WTC11 (cell line): ENCODE data around the gene TCF12. TPM values are rescaled to one million over a fixed set of nuclear protein-coding genes. Genes with fewer than 3 reads are reported as not detected.

ENCODE experiments used
- ATAC-seq: fragments of 200-7000 bp; cut with Tn5 transposase; 2 replicates; pipeline ENCODE4 v1.10.0; 2021; ENCODE audit warnings: mild to moderate bottlenecking, moderate library complexity
- CTCF ChIA-PET: fragments of 300-600 bp; sonication (Branson Sonifier 250); formaldehyde crosslinking; loops from one replicate; lab custom pipeline; 2021; ENCODE audit warnings: antibody characterized with exemption; lab: Charles Lee
- POLR2A ChIA-PET: fragments of 350-600 bp; sonication (Branson Sonifier 250); formaldehyde crosslinking; loops from one replicate; lab custom pipeline; 2021; ENCODE audit warnings: antibody characterized with exemption; lab: Charles Lee
- DNase-seq: peaks from one replicate; pipeline ENCODE4 v3.0.0; 2021; ENCODE audit warnings: low spot score
- H3K27ac Mint-ChIP-seq: 2 replicates; pipeline ENCODE4 v1.8.0; 2021; ENCODE audit warnings: mixed read lengths
- H3K27me3 Mint-ChIP-seq: 2 replicates; pipeline ENCODE4 v1.8.0; 2021; ENCODE audit warnings: low read depth, mild to moderate bottlenecking, moderate library complexity, mixed read lengths
- H3K36me3 Mint-ChIP-seq: 2 replicates; pipeline ENCODE4 v1.8.0; 2021; ENCODE audit warnings: mixed read lengths
- H3K4me1 Mint-ChIP-seq: 2 replicates; pipeline ENCODE4 v1.8.0; 2022; ENCODE audit warnings: mixed read lengths
- H3K4me3 Mint-ChIP-seq: 2 replicates; pipeline ENCODE4 v1.8.0; 2021; ENCODE audit warnings: mild to moderate bottlenecking, moderate library complexity, mixed read lengths
- H3K9me3 Mint-ChIP-seq: 2 replicates; pipeline ENCODE4 v1.8.0; 2021; ENCODE audit warnings: mixed read lengths
- FOXK1 ChIP-seq: sonication (generic); formaldehyde crosslinking; IDR thresholded peaks from 2 replicates; pipeline ENCODE4 v1.8.0; 2022; ENCODE audit warnings: mild to moderate bottlenecking, moderate library complexity, missing genetic modification reagents
- GRHL2 ChIP-seq: fragments of 250-450 bp; sonication (Bioruptor Pico); IDR thresholded peaks from 2 replicates; pipeline ENCODE4 v1.8.0; 2022; ENCODE audit warnings: mild to moderate bottlenecking, moderate library complexity; ENCODE audit not compliant: insufficient replicate concordance, severe bottlenecking
- GTF2I ChIP-seq: fragments of 250-450 bp; sonication (Bioruptor Pico); conservative IDR thresholded peaks from 2 replicates; pipeline ENCODE4 v1.4.0; 2021; ENCODE audit warnings: mild to moderate bottlenecking
- JUN ChIP-seq: sonication (generic); formaldehyde crosslinking; IDR thresholded peaks from 2 replicates; pipeline ENCODE4 v1.8.0; 2023; ENCODE audit warnings: mild to moderate bottlenecking, missing genetic modification reagents
- OVOL2 ChIP-seq: fragments of 250-450 bp; sonication (Bioruptor Pico); IDR thresholded peaks from 2 replicates; pipeline ENCODE4 v1.9.0; 2021; ENCODE audit warnings: mild to moderate bottlenecking, borderline replicate concordance
- RELA ChIP-seq: sonication (generic); formaldehyde crosslinking; IDR thresholded peaks from 2 replicates; pipeline ENCODE4 v1.8.1; 2022; ENCODE audit warnings: missing genetic modification reagents, mild to moderate bottlenecking, borderline replicate concordance
- SMAD4 ChIP-seq: sonication (generic); formaldehyde crosslinking; IDR thresholded peaks from 2 replicates; pipeline ENCODE4 v1.8.0; 2022; ENCODE audit warnings: mild to moderate bottlenecking, missing genetic modification reagents
- SP1 ChIP-seq: sonication (generic); formaldehyde crosslinking; conservative IDR thresholded peaks from 2 replicates; pipeline ENCODE4 v1.8.1; 2022; ENCODE audit warnings: missing genetic modification reagents
- TP53 ChIP-seq: sonication (generic); formaldehyde crosslinking; IDR thresholded peaks from 2 replicates; pipeline ENCODE4 v1.8.1; 2023; ENCODE audit warnings: mild to moderate bottlenecking, missing genetic modification reagents
- ZNF219 ChIP-seq: sonication (generic); formaldehyde crosslinking; IDR thresholded peaks from 2 replicates; pipeline ENCODE4 v1.8.0; 2023; ENCODE audit warnings: missing genetic modification reagents, mild to moderate bottlenecking, borderline replicate concordance
- ZNF263 ChIP-seq: sonication (generic); formaldehyde crosslinking; IDR thresholded peaks from 2 replicates; pipeline ENCODE4 v1.8.1; 2022; ENCODE audit warnings: low read depth, mild to moderate bottlenecking, moderate library complexity, missing genetic modification reagents
- ZNF317 ChIP-seq: sonication (generic); formaldehyde crosslinking; IDR thresholded peaks from 2 replicates; pipeline ENCODE4 v1.8.1; 2023; ENCODE audit warnings: low read depth, mild to moderate bottlenecking, moderate library complexity, missing genetic modification reagents, borderline replicate concordance
- ZNF416 ChIP-seq: fragments of 250-450 bp; sonication (Bioruptor Pico); IDR thresholded peaks from 2 replicates; pipeline ENCODE4 v1.9.0; 2021; ENCODE audit warnings: mild to moderate bottlenecking, inconsistent platforms
- total RNA-seq: library from RNA; stranded (reverse); gene quantifications from 3 replicates; pipeline ENCODE4 v1.2.3, GENCODE V29; 2021
- TF ChIP-seq, protein P1 (sequence below): sonication (generic); formaldehyde crosslinking; IDR thresholded peaks from 2 replicates; pipeline ENCODE4 v1.8.0; 2022; ENCODE audit warnings: mild to moderate bottlenecking, missing genetic modification reagents
- TF ChIP-seq, protein P2 (sequence below): sonication (generic); formaldehyde crosslinking; IDR thresholded peaks from 2 replicates; pipeline ENCODE4 v1.8.1; 2023; ENCODE audit warnings: mild to moderate bottlenecking, moderate library complexity, missing genetic modification reagents
- TF ChIP-seq, protein P3 (sequence below): sonication (generic); formaldehyde crosslinking; IDR thresholded peaks from 2 replicates; pipeline ENCODE4 v1.8.0; 2022; ENCODE audit warnings: mild to moderate bottlenecking, missing genetic modification reagents
- TF ChIP-seq, protein P4 (sequence below): sonication (generic); formaldehyde crosslinking; IDR thresholded peaks from 2 replicates; pipeline ENCODE4 v1.8.1; 2023; ENCODE audit warnings: mild to moderate bottlenecking, missing genetic modification reagents

Gene TCF12
- total RNA-seq, 1 experiment from 2014 or later: 73.2 TPM

DNA sequence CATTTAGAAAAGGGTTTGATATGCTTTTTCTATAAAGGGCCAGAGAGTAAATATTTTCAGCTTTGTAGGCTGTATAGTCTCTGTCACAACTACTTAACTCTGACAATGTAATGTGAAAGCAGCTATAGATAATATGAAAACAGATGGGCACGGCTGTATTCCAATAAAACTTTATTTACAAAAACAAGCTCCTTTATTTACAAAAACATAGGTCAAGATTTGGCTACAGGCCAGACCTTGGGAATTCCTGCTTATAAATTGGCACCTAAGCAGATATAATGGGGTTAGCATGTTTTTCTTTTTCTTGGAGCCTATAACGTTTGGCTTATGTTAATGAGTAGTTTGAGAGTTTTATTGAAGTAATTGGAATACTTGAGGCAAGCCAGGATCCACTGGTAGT is 338.5 kb downstream of the TCF12 start:
- DNase-seq (no peak), ATAC-seq (no peak)
- Mint-ChIP-seq H3K27me3 (no peaks in the 10 kb centered on the region), H3K4me3 (no peak overlapping the region), H3K36me3 (peaks cover 17% of the 10 kb centered on the region), H3K4me1 (peaks cover 60% of the 10 kb centered on the region), H3K9me3 (no peaks in the 10 kb centered on the region), H3K27ac (no peak overlapping the region)
- ChIA-PET POLR2A (no interaction called here), CTCF (no interaction called here)
- TF ChIP-seq ZNF416 (CRISPR knock-in tag) (no peak), JUN (no peak), GRHL2 (no peak), FOXK1 (CRISPR knock-in tag) (no peak)
- TF ChIP-seq, protein P1, sequence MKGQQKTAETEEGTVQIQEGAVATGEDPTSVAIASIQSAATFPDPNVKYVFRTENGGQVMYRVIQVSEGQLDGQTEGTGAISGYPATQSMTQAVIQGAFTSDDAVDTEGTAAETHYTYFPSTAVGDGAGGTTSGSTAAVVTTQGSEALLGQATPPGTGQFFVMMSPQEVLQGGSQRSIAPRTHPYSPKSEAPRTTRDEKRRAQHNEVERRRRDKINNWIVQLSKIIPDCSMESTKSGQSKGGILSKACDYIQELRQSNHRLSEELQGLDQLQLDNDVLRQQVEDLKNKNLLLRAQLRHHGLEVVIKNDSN (CRISPR knock-in tag): no peak

DNA sequence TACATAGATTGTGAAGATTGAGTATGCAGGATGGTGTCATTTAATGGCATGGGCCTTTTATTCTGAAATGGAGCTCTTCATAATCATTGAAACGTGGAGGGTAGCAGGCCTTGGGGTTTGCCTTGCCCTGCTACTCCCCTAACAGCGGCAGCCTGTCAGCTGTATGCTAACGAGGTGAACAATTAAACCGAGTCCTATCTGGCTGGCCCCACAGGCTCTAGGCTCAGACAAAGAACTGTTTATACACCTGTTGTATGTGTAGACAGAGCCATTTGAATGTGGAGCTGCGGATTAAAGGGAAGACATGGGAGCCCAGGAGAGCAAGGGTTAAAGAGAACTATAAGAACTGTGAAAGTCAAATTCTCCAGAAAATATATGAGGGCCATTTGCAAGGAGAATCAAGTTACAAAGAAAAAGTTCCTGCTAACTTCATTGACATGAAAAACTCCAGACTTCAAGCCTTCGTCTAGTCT is 341.2 kb downstream of the TCF12 start:
- TF ChIP-seq, protein P2, sequence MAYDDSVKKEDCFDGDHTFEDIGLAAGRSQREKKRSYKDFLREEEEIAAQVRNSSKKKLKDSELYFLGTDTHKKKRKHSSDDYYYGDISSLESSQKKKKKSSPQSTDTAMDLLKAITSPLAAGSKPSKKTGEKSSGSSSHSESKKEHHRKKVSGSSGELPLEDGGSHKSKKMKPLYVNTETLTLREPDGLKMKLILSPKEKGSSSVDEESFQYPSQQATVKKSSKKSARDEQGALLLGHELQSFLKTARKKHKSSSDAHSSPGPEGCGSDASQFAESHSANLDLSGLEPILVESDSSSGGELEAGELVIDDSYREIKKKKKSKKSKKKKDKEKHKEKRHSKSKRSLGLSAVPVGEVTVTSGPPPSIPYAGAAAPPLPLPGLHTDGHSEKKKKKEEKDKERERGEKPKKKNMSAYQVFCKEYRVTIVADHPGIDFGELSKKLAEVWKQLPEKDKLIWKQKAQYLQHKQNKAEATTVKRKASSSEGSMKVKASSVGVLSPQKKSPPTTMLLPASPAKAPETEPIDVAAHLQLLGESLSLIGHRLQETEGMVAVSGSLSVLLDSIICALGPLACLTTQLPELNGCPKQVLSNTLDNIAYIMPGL (CRISPR knock-in tag): 0 out of 2 replicates have a peak, but pooled peaks have one; percentile 23
- TF ChIP-seq SMAD4: no peak
- TF ChIP-seq ZNF263 (CRISPR knock-in tag): no peak
- TF ChIP-seq GTF2I (CRISPR knock-in tag): no peak
- Mint-ChIP-seq H3K36me3 (peaks cover 27% of the 10 kb centered on the region), H3K9me3 (no peaks in the 10 kb centered on the region), H3K4me3 (peak overlapping the region; percentile 64), H3K27ac (peak overlapping the region; percentile 94), H3K4me1 (peaks cover 42% of the 10 kb centered on the region), H3K27me3 (no peaks in the 10 kb centered on the region)
- POLR2A ChIA-PET: no interaction called here
- CTCF ChIA-PET: interaction anchor here (1.0 to 2.7 kb wide), 4 partner anchors 9 to 121 kb away, joined by 4 to 13 read pairs (median 8); no protein-coding TSS in a partner anchor
- DNase-seq (peak; percentile 65), ATAC-seq (peak; percentile 100)

DNA sequence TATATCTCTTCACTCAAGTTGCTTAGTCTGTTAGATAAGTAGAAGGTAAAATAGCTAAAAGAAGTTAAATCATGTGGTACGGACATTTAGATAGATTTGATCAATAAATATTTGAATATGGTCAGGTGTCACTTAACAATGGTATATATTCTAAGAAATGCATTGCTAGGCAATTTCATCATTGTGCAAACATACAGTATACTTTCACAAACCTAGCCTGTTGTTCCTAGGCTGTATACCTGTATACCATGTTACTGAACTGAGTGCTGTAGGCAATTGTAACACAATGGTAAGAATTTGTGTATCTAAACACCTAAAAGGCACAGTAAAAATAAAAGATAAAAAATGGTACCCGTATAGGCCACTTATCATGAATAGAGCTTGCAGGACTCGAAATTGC is 345.1 kb downstream of the TCF12 start:
- Mint-ChIP-seq H3K27me3 (no peaks in the 10 kb centered on the region), H3K9me3 (no peaks in the 10 kb centered on the region), H3K4me1 (peaks cover 22% of the 10 kb centered on the region), H3K36me3 (peaks cover 27% of the 10 kb centered on the region), H3K27ac (no peak overlapping the region), H3K4me3 (no peak overlapping the region)
- ChIA-PET CTCF (no interaction called here), POLR2A (no interaction called here)
- TF ChIP-seq, protein P3, sequence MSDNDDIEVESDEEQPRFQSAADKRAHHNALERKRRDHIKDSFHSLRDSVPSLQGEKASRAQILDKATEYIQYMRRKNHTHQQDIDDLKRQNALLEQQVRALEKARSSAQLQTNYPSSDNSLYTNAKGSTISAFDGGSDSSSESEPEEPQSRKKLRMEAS (CRISPR knock-in tag): no peak
- no peak for TF ChIP-seq TP53 (CRISPR knock-in tag)
- TF ChIP-seq OVOL2 (CRISPR knock-in tag): no peak
- TF ChIP-seq RELA (CRISPR knock-in tag): no peak
- TF ChIP-seq, protein P4, sequence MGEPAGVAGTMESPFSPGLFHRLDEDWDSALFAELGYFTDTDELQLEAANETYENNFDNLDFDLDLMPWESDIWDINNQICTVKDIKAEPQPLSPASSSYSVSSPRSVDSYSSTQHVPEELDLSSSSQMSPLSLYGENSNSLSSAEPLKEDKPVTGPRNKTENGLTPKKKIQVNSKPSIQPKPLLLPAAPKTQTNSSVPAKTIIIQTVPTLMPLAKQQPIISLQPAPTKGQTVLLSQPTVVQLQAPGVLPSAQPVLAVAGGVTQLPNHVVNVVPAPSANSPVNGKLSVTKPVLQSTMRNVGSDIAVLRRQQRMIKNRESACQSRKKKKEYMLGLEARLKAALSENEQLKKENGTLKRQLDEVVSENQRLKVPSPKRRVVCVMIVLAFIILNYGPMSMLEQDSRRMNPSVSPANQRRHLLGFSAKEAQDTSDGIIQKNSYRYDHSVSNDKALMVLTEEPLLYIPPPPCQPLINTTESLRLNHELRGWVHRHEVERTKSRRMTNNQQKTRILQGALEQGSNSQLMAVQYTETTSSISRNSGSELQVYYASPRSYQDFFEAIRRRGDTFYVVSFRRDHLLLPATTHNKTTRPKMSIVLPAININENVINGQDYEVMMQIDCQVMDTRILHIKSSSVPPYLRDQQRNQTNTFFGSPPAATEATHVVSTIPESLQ: no peak
- TF ChIP-seq SP1: no peak
- ATAC-seq (no peak), DNase-seq (no peak)

DNA sequence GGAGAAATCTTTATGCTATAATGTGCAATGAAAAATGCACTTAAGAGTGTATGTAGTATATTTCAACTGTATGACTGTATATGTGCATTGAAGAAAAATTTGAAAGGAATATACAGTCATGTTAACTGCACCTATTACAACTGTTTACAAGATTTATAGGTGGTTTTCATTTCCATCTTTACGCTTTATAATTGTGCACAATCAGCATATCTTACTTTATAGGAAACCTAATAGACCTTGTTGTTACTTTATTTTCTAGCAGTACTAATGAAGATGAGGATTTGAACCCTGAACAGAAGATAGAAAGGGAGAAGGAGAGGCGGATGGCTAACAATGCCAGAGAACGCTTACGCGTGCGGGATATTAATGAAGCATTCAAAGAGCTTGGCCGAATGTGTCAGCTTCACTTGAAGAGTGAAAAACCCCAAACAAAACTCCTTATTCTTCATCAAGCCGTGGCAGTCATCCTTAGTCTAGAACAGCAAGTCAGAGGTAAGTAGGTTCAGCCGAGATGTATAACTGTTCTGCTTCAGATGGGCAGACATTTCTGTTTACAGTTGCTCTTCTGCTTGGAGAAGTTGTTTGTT is 354.4 kb downstream of the TCF12 start:
- CTCF ChIA-PET: interaction anchor here (1.8 kb wide), 1 partner anchor 33 kb away, joined by 5 read pairs; no protein-coding TSS in a partner anchor
- H3K4me1 Mint-ChIP-seq: peaks cover 3% of the 10 kb centered on the region; the same call in 1 of the 2 replicates
- DNase-seq: no peak
- H3K36me3 Mint-ChIP-seq: peaks cover 48% of the 10 kb centered on the region
- no peak overlapping the region for H3K4me3 Mint-ChIP-seq
- POLR2A ChIA-PET: no interaction called here
- no peak for ATAC-seq
- peaks cover 6% of the 10 kb centered on the region for H3K9me3 Mint-ChIP-seq
- H3K27me3 Mint-ChIP-seq: no peaks in the 10 kb centered on the region
- TF ChIP-seq ZNF219: no peak
- no peak for TF ChIP-seq ZNF317
- TF ChIP-seq GTF2I (CRISPR knock-in tag): no peak
- peak overlapping the region; percentile 17 for H3K27ac Mint-ChIP-seq
